Activated naive CD8-positive, alpha-beta T cell treated with anti-CD3 and anti-CD28 coated beads, Interleukin-2, amount 50 U/mL, for 16 hours (primary cell): ENCODE results near the gene ALG3.
"Not testable (repeated sequence)": the region's sequence is repeated elsewhere in the genome, so short reads cannot be mapped to it uniquely, and the experiment has no call there.

Experiments
- DNase-seq: peaks from one replicate; pipeline ENCODE4 v3.0.0-alpha.2; 2020; ENCODE audit warnings: low read depth, low spot score

The ALG3 gene

GRCh38 chr3:184248454-184249411 lies at the start of gene ALG3:
Gene ALG3 (minus strand): TSS chr3:184248962. CDS start chr3:184248940, 22 bp downstream.
- peak; percentile 71 for DNase-seq

- DNase-seq, result no peak
Measured at GRCh38 chr3:184296616-184297015, 47.9 kb upstream of the ALG3 start.

- no peak for DNase-seq
Measured at GRCh38 chr3:184295771-184296170, 47.0 kb upstream of the ALG3 start.

GRCh38 chr3:184291738-184292445 lies 43.1 kb upstream of the ALG3 start:
- no peak for DNase-seq

GRCh38 chr3:184291044-184291737 lies 42.4 kb upstream of the ALG3 start:
- no peak for DNase-seq

GRCh38 chr3:184290331-184290730 lies 41.6 kb upstream of the ALG3 start:
- no peak for DNase-seq

- DNase-seq, result peak; percentile 52
Measured at GRCh38 chr3:184289426-184289938, 40.7 kb upstream of the ALG3 start.

- no peak for DNase-seq
Measured at GRCh38 chr3:184284696-184285095, 35.9 kb upstream of the ALG3 start.

- DNase-seq, result no peak
Measured at GRCh38 chr3:184283681-184284080, 34.9 kb upstream of the ALG3 start.

- DNase-seq, result no peak
Measured at GRCh38 chr3:184282941-184283340, 34.2 kb upstream of the ALG3 start.

GRCh38 chr3:184277366-184277765 lies 28.6 kb upstream of the ALG3 start:
- DNase-seq, result no peak

GRCh38 chr3:184275961-184276910 lies 27.5 kb upstream of the ALG3 start, which contains the start of gene ECE2:
Gene ECE2 (plus strand): TSS chr3:184276022. CDS start chr3:184276154, 132 bp downstream.
- no peak for DNase-seq

- no peak for DNase-seq
Measured at GRCh38 chr3:184275381-184275701, 26.6 kb upstream of the ALG3 start.

GRCh38 chr3:184272269-184272668 lies 23.5 kb upstream of the ALG3 start:
- no peak for DNase-seq

GRCh38 chr3:184267249-184267648 lies 18.5 kb upstream of the ALG3 start:
- DNase-seq, result not testable (repeated sequence)

GRCh38 chr3:184262764-184263179 lies 14.0 kb upstream of the ALG3 start:
- no peak for DNase-seq

- no peak for DNase-seq
Measured at GRCh38 chr3:184261854-184262763, 13.3 kb upstream of the ALG3 start.

- no peak for DNase-seq
Measured at GRCh38 chr3:184261270-184261853, 12.6 kb upstream of the ALG3 start, which contains the start of gene CAMK2N2. Gene CAMK2N2 (minus strand): TSS chr3:184261553. CDS start chr3:184261285, 268 bp downstream.

- no peak for DNase-seq
Measured at GRCh38 chr3:184260724-184261269, 12.0 kb upstream of the ALG3 start.
